Measurements from ENCODE around the gene ATP13A5.

The ATP13A5 gene

DNA sequence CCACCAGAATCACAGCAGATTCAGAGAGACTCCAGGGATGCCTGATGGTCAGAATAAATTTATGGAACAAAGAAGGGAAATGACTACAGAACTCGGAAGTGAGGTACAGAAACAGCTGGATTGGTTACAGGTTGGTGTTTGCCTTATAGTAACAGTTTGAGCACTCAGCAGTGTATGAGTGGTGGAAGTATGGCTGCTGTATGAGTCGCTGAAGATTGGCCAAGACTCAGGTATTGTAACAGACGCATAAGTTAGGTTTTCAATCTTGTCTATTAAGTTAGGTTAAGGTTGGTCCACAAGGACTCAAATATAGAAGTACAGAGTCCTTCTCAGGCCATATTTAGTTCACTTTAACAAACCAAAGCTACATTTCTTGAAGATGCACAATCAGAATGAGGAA is 33.1 kb downstream of the ATP13A5 start:
- DNase-seq (ENCODE audit: low read depth), result no peak

DNA sequence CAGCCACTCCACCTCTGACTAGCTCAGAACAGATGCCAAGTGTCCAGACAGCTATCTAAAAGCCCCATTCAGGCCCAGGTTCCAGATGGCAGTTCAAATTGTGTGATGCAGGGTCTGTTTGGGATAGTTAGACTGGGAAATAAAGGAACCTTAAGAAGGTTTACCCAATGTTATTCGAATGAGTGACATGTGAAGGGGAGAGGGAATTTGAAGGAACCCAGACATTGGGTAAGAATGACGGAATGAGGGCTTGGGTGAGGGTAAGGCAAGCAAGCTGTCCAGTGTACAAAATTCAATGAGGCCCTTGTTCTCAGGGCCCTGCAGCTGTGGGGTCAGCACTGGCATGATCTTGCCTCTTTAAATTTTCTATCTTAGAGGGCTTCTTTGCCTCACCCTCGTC is 34.1 kb downstream of the ATP13A5 start:
- DNase-seq (ENCODE audit: low read depth), result no peak

DNA sequence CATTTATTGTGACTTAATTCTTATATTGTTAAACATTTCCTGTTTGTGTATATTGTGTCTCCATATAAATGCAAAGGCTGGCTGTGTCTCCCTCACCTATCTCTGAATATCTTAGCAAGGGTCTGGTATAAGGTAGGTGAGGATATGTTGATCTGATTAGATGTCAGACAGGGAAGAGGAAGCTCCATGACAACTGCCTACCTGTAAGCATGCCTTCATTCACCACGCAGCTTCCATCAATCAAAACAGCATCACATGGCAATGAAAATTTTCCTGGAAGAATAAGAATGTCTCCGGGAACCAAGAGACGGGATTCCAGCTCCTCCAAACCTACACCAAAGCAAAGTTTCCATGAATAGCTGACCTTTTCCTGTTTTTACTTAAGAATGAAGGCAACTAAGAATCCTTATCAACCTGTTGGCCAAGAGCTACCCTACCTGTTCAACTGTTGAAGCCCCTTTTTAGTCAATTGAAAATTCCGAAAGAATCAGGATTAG is 34.8 kb downstream of the ATP13A5 start:
- no peak for DNase-seq (ENCODE audit: low read depth)

DNA sequence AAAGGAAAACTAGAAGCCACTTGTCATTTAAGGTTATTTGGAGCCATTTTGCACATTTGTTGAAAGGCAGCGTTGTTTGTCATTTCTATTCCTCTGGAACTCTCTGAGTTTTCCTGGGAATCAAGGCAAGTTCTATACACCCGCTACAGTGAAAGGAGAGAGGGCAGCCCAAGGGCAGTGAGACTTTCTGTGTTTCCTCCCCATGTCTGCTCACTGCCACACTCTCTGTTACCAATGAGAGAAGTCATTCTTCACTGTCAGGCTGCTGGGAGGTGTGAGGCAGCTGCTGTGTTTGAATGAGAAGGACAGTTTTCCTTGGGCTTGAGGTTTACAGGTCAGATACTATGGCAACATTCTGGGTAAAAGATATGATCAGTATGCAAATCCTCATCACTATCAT is 36.0 kb downstream of the ATP13A5 start:
- no peak for DNase-seq (ENCODE audit: low read depth)

DNA sequence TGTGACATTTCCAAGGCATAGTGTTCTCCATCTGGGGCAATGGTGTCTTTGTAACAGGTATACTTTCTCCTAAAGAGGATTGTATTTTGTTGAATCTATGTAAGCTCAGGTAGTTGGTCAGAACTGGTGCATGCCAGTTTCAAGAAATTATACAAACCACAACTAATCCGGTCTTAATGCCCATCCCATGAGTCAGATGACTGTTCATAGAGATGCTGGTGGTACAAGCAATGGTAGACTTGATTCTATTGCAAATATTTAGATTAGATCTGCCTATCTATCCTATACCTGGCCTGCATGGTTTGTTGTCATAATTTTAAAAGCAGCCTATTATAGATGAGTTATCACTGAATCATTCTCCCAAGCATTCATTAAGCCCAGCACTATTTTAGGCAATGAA is 43.5 kb downstream of the ATP13A5 start:
- DNase-seq (ENCODE audit: low read depth), result no peak

DNA sequence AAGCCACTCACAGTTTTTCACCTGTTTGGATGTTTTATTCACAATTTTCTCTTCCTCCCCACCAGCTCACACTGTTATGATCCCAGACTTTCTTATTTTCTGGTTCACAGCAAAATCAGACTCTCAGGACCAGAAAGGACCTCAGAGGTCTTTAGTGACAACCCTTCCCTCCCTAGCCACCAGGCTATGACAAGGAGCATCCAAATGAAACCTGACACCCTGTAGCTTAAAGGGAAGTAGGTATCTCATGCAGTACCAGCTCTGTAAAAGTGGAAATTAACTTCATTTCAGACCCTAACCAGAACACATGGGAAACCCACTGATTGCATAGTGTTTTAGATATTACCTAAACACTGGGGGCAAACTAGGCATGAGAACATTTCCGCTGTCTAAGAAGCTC is 45.3 kb downstream of the ATP13A5 start:
- DNase-seq (ENCODE audit: low read depth), result no peak

DNA sequence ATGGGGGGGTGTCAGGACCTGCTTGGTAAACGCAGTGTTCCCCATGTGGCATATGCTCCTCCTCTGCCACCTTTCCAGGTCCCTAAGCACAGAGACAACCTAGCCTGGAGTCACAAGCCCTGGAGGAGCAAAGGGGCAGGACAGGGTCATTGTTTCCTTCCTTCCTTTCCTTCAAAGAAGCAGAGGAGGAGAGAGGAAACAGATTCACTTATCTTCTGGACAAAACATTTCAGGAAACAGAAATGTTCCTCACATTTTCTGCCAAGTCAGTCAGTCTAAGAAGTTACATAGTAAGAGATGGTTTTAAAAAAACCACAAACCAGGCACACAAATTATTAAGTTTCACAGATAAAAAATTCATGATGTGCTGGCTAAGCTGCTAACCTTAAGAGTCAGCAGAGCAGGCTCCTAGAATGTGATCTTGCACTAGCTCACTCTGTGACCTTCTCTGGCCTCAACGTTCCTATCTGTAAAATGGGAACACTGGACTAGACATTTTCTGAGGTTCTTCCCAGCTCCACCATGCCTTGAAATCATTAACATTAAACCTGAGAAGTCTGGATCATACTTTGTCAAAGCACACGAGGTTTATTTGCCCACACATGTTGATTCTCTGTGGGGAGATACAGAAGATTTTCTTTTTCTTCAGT is 47.9 kb downstream of the ATP13A5 start:
- DNase-seq (ENCODE audit: low read depth), result no peak

DNA sequence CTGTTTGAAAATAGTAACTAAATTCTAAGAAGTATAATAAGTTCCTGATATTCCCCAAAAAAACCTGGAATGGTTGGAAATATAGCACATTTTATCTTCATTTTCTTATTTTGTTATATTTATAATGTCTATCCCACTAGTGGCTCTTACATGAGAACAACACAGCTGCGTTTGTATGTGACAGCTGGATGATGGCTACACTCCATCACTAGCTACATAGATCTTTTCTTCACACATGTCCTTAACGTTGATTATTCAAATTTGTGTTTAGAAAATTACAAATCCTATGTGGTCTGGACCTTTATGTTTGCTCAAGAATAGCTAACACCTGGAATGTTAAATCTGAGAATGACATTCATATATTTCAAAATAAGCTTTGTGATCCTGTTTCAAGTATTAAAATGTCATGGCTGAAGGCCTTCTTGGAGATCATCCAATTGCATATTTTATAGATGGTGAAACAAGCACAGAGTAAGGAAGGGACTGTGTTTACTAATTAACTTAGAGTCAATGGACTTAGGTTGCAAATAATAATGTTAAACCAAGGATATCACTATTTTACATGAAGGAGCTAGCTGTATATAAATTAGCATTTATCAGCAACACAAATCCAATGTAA is 60.8 kb downstream of the ATP13A5 start:
- no peak for DNase-seq (ENCODE audit: low read depth)

DNA sequence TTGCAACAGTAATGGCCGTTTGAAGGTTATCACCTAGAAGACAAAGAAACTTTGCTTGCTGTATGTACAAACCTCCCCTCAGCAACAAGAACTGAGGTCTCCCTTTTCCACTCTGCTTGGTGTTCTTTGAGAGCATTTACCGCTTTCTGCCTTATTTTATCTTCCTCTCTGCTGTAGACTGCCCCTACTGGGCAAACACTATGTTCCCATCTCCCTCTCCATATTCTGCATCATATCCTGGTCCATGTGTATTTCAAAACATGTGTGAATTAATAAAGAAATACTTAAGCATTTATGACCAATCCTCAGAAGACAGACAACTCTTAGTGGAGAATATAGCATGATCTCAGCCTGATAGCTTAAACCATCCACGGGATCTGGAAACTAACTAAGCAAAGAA is 64.4 kb downstream of the ATP13A5 start:
- no peak for DNase-seq (ENCODE audit: low read depth)

DNA sequence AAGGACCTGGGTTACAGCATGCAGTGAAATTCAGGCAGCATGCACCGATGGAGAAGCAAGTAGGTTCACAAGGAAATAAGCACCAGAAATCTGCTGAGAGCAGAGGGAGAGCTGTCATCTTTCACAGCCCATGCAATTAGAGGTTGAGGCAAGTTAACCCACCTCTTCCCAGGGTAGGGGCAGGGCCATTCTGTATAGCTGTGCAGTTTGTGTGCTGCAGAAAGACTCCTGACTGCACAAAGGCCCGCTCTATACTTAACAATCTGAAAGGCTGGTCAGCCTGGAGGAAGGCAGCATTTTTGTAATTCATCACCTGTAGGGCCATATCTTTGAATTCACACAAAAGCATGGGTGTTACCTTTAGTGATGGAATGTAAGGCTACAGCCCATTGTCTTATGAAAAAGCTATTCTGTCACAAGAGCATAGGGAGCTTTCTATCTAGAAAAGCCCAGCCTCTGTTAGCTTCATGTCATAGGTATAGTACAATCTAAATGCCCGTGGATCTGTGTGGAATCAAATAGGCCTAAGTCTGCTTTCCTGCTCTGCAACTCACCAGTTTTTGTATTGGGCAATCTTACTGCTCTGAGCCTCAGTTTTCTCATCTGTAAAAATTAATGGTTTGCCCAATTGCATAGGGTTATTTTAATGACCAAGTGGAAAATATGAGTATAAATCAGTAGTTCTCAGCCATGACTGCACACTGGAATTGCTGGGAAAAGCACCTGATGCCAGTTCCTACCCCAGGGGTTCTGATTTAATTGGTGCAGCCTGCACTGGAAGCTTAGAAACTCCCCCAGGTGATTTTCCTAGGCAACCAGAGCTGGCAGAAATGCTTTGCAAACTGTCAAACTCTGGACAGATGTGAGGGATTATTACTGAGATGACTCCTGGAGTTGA is 65.2 kb downstream of the ATP13A5 start:
- DNase-seq (ENCODE audit: low read depth), result no peak

DNA sequence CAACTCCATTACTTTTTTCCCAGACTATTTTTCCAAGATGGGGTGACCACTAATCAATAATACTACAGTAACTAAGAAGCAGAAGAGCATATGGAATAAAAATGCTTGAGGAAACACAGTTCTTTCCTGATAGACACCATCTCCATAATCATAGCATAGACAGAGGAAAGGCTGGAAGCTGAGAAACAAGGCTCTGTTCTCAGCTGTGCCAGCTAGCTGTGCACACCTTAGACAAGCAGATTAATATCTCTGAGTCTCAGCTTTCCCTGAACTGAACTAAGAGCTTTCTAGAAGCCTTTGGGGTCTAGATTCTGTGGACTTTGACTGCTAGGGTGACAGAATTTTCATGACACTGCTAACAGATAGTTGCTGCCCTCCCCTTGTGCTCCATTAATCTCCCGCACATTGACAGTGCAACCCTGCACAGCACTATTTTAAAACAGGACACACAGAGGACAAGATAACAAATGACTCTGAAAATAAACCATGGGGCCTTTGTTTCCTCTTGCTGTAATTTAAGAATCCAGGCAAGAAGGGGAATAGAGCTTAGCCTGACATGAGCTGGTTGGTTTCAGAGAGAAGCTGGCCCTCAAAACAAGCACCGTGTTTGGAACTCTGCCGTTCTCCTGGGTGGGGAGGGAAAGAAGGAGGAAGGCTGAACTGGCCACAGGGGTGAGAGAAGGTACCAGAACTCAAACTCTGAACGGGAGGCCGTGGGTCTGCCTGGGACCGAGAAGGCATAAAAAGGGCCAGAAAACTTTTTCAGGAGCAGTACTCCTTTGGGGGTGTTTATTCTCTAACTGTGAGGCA is 67.4 kb downstream of the ATP13A5 start:
- DNase-seq (ENCODE audit: low read depth), result no peak

DNA sequence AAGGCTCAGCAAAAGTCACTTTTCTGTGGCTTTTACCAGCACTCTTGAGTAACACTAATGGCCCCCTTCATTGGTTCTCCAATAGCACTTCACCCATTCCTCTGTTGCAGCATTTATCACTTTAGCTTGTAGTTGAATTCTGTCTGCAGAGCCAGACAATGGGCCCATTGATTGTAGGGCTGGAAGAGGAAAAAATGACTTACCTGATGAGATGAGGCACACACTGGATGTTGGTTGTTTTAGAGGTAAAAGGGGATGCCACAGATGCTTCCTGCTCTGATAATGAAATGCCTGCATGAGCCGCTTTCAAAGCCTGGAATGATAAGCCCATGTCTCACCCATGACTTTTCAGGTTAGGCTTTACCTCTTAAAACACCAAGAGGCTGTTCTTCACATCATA is 73.2 kb downstream of the ATP13A5 start:
- no peak for DNase-seq (ENCODE audit: low read depth)

DNA sequence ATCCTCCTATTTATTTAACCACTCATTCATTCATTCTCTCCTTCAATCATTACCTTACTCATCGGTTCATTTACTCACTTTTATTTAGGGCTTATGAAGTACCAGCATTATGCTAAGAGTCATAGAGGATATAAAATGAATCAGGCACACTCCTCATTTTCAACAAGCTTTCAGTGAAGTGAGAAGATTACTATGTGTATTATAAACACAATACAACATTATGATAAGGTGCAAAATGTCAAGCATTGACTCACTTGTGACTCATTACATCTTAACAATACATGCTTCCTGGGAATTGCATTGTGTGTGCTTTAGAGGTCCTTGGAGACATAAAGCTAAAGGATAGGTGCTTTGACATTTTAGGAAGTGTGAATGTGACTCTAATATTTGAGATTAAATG is 77.1 kb downstream of the ATP13A5 start:
- peak; percentile 6 for DNase-seq (ENCODE audit: low read depth)

DNA sequence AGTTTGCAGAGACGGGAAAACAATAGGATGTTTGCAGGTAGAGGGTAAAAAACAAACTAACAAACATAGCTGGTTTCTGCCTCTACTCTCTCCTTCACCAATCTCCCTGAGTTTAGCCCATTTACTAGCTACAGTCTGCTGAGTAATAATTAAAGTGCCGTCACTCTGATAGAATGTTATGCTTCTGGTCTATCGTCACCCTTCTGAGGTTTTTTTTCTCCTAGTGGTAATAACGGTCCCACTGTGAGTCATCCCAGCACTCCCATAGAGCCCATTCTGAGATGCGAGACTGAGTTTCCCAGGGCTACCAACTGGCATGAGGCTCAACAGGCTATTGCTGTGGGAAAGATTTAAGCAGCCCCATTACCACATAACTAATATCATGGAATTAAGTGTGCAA is 81.1 kb downstream of the ATP13A5 start:
- DNase-seq (ENCODE audit: low read depth), result peak; percentile 25

DNA sequence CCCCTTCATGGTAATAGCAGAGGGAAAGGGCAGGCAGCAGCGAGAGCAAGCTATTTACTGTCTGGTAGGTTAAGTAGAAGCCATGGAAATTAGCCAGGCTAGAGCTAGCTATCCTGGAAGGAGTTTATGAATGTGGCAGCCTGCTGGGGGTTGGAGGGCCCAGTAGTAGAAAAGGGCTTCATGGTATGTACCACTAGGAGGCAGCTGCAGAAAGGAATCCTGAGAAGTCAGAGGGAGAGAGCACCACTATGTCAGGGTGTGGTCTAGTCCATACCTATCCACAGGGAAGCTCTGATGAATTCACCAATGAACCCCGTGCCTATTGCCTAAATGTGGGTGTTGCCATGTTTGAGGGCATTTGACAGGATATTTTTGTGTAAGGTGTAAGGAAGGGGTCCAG is 82.6 kb downstream of the ATP13A5 start:
- no peak for DNase-seq (ENCODE audit: low read depth)

DNA sequence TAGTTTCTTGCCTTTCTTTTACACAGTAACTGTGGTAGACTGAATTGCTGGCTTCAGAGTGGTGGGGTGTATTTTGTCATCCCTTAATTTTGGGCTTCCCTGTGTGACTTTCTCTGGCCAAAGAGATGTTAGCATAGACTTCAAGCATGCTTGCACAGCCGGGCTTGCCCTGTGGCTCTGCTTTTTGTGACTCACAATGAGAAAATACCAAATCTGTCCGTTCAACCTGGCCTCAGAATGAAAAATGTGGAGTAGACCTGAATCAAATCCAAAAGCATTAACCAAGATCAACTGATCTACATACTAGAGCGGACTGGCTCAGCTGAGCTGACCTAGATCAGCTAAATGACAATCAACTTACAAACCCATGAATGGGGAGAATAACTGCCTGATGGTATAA is 86.2 kb downstream of the ATP13A5 start:
- DNase-seq (ENCODE audit: low read depth), result no peak

DNA sequence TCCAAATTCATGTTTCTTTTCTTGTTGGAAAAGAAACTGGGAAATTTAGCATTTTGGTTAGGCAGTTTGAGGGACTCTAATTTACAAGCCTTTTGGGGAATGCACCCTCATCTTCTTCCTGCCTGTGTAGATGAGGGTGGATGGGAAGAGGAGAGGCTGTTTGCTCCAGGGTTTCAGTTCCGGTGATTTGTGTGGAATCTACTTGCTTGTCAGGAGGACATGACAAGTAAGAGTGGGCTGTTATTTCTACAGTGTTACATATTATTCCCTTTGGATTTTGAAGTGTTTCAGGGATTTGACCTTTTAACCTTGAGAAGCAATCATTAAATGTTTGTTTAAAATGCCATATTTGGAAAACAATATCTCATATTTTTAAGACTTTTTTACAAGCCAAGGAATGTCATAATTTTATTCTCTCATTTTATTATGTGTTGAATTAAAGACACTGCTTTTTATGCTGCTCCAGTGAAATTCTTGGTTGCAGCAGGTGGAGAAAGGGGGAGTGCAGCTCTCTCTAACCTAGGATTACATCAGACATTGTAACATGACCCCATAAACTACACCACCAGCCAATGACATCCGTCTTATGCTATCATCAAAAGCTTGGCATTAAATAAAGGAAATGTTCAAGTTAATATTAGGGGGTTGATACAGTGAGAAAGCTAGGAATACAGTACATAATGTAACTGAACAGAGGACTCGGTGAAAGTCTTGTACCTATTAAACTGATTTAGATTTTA is 107.3 kb downstream of the ATP13A5 start:
- DNase-seq (ENCODE audit: low read depth), result no peak

DNA sequence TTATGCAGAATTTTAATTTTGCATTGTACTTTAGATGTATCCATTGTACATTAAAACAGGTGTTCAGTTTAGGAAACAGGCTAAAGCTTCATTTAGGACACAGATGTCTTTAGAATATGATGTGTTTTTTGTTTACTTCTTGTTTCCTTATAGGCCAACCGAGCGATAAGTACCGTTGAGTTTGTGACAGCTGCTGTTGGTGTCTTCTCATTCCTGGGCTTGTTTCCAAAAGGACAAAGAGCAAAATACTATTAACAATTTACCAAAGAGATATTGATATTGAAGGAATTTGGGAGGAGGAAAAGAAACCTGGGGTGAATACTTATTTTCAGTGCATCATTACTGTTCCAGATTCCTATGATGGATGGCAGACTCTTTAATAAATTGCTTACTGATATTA is 108.1 kb downstream of the ATP13A5 start:
- no peak for DNase-seq (ENCODE audit: low read depth)

DNA sequence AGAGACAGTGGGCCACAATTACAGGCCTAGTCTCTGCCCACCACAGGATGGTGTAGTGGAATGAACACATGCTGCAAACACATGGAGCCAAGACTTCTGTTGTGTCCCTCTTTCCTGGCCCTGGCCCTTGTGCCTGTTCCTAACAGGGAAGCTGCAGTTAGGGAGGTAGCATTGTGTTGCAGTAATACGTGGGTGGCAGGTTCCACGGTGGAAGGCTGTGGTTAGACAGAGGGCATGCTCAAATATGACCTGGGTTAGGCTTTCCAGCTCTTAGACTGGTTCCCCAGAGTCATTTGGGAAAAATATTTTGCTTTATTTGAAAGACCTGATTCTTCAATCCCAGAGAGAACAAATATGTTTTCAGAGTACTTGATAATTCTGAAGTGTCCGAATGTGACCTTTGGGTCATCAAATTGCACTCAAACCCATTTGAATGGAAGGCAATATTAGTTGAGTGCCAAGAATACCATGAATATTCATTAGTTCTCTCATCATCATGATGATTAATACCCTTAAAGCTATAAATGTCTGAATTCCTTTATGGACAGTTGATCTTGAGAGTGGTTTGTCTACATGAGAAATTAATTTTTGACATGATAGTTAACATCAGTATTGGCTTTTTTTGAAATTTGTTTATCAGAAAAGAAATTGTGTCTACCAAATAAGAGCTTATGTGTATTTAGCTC is 109.1 kb downstream of the ATP13A5 start:
- no peak for DNase-seq (ENCODE audit: low read depth)

DNA sequence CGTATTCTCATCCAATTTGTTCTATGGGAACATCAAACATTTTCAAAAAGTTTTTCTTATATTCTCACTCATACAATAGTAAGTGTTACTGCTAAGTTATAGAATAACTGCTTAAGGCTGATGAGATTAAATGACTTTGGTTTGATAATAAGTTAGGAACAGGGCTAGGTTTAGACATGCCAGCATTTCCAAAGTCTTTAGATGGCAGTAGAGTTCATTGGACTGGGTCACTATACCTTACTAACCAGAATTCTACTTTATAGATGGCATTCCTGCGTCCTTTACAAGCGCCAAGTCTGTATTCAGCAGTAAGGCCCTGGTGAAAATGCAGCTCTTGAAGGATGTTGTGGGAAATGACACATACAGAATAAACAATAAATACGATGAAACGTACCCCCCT is 115.8 kb downstream of the ATP13A5 start:
- no peak for DNase-seq (ENCODE audit: low read depth)

DNA sequence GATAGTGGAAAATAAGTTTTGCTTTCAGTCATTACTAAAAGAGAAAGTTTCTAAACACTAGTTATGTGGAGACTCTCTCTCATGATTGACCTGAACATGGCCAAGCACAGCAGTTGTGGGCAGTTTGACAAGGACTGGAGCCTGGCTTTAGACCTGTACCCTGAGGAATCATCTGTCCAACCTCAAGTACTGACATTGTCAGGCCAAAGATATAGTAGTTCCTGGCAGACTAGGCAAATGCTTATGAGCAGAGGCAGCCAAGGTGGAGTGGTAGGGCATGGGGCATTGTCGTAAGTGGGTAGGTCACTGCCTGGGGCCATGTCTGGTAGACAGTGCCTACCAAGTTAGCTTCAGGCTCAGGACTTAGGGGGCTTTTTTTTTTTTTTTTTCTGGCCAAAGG is 116.6 kb downstream of the ATP13A5 start:
- DNase-seq (ENCODE audit: low read depth), result no peak
